ENCODE data around the gene ARMC9. TPM values are rescaled to one million over a fixed set of nuclear protein-coding genes. Genes with fewer than 3 reads are reported as not detected.

Gene ARMC9
- total RNA-seq, 1 experiment from 2014 or later: 14.9 TPM

DNA sequence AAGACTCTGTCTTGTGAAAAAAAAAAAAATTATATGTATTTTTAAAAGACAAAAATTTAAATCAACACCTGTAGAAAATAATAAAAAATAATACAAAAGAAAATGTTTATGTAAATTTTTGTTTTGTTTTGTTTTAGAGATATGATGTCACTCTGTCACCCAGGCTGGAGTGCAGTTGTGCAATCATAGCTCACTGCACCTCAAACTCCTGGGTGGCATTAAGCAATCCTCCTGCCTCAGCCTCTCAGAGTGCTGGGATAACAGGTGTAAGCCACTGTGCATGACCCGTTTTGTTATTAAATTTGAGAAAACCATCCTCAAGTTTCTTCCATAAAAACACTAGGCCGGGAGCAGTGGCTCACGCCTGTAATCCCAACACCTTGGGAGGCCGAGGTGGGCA, 140.9 kb downstream of the ARMC9 start:
- Histone ChIP-seq H3K27me3 (replicated peaks; ENCODE audit: insufficient read depth, low read depth, low read length, poor library complexity) (no peaks in the 10 kb centered on the region), H3K9me3 (ENCODE audit: low read depth, low read length, poor library complexity, severe bottlenecking) (no peaks in the 10 kb centered on the region), H3K4me3 (ENCODE audit: low read depth, low read length, poor library complexity, severe bottlenecking) (no peak overlapping the region), H3K27ac (ENCODE audit: low read depth, low read length, poor library complexity, severe bottlenecking) (no peak overlapping the region), H3K4me1 (ENCODE audit: insufficient read depth, low read length, poor library complexity, severe bottlenecking) (peaks cover 4% of the 10 kb centered on the region), H3K36me3 (ENCODE audit: insufficient read depth, low read length, poor library complexity, severe bottlenecking) (no peaks in the 10 kb centered on the region)
- BruUV-seq (replicated peaks): no TSS peak
- TF ChIP-seq, protein P1, sequence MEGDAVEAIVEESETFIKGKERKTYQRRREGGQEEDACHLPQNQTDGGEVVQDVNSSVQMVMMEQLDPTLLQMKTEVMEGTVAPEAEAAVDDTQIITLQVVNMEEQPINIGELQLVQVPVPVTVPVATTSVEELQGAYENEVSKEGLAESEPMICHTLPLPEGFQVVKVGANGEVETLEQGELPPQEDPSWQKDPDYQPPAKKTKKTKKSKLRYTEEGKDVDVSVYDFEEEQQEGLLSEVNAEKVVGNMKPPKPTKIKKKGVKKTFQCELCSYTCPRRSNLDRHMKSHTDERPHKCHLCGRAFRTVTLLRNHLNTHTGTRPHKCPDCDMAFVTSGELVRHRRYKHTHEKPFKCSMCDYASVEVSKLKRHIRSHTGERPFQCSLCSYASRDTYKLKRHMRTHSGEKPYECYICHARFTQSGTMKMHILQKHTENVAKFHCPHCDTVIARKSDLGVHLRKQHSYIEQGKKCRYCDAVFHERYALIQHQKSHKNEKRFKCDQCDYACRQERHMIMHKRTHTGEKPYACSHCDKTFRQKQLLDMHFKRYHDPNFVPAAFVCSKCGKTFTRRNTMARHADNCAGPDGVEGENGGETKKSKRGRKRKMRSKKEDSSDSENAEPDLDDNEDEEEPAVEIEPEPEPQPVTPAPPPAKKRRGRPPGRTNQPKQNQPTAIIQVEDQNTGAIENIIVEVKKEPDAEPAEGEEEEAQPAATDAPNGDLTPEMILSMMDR (conservative IDR thresholded peaks at IDR 0.05; ENCODE audit: low read depth, low read length): no peak
- no peak for TF ChIP-seq EZH2 (IDR thresholded peaks at IDR 0.05; ENCODE audit: borderline replicate concordance, low read depth, low read length, poor library complexity, severe bottlenecking)
- DNase-seq (ENCODE audit: low spot score): no peak
- intact Hi-C loops (cut with micrococcal nuclease; ENCODE audit: unreplicated experiment): no loop called here
- POLR2A ChIA-PET (ENCODE audit: low non-redundant PET): no interaction called here
- CTCF ChIA-PET: no interaction called here

DNA sequence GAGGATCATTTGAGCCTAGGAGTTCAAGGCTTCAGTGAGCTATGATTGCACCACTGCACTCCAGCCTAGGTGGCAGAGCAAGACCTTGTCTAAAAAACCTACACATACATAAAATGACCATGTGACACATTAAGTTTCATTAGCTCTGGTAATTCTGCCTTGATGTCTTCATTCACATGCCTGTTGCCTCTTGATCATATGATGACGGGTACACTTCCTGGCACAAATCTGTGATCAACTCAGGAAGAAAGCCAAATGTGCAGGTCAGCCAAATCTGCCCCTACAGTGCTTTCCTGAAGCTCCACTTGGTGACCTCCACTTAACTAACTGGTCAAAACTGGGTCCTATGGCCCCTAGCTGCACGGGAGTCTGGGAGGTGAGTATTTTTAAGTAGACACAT, 142.7 kb downstream of the ARMC9 start:
- DNase-seq (ENCODE audit: low spot score): no peak
- no peaks in the 10 kb centered on the region for H3K9me3 ChIP-seq (ENCODE audit: low read depth, low read length, poor library complexity, severe bottlenecking)
- CTCF ChIA-PET: no interaction called here
- H3K4me1 ChIP-seq (ENCODE audit: insufficient read depth, low read length, poor library complexity, severe bottlenecking): peaks cover 4% of the 10 kb centered on the region
- no peak overlapping the region for H3K27ac ChIP-seq (ENCODE audit: low read depth, low read length, poor library complexity, severe bottlenecking)
- no peak overlapping the region for H3K4me3 ChIP-seq (ENCODE audit: low read depth, low read length, poor library complexity, severe bottlenecking)
- POLR2A ChIA-PET (ENCODE audit: low non-redundant PET): no interaction called here
- no TSS peak for BruUV-seq (replicated peaks)
- H3K36me3 ChIP-seq (ENCODE audit: insufficient read depth, low read length, poor library complexity, severe bottlenecking): no peaks in the 10 kb centered on the region
- TF ChIP-seq, protein P1 (conservative IDR thresholded peaks at IDR 0.05; ENCODE audit: low read depth, low read length): no peak
- TF ChIP-seq EZH2 (IDR thresholded peaks at IDR 0.05; ENCODE audit: borderline replicate concordance, low read depth, low read length, poor library complexity, severe bottlenecking): no peak
- no peaks in the 10 kb centered on the region for H3K27me3 ChIP-seq (replicated peaks; ENCODE audit: insufficient read depth, low read depth, low read length, poor library complexity)
- intact Hi-C loops (cut with micrococcal nuclease; ENCODE audit: unreplicated experiment): no loop called here

DNA sequence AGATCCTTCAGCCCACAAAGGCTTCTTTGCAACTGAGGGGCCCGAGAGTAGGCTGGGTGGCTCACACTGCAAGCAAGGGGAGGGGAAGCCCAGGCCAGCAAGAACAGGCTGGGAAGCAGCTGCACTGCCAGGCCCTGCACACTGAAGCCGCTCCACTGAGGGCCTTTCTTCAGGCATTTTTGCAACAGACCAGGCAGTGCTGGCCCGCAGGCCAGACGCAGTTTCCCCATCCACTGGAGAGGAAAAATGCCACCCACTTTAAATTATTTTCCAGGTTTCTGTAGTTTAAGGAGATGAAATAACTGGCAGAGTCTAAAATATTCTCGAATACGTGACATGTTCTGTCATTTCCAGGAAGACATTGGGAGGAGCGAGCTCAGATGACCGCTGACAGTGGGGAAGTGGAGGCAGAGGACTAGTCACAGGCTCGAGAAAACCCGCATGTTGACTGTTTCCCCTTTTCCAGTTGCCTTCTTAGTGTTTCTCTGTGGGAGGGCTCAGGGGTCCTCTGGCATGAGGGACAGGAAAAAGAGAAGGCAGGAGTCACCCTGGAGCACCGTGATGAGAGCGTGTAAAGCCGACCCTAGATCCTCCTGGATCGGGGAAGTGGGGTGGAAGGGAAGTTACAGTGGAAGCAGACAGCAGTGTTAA, 143.8 kb downstream of the ARMC9 start:
- POLR2A ChIA-PET (ENCODE audit: low non-redundant PET): no interaction called here

More for the DNA sequence above, 143.8 kb downstream of the ARMC9 start:
- DNase-seq (ENCODE audit: low spot score): no peak
- Histone ChIP-seq H3K36me3 (ENCODE audit: insufficient read depth, low read length, poor library complexity, severe bottlenecking) (no peaks in the 10 kb centered on the region), H3K4me1 (ENCODE audit: insufficient read depth, low read length, poor library complexity, severe bottlenecking) (no peaks in the 10 kb centered on the region), H3K9me3 (ENCODE audit: low read depth, low read length, poor library complexity, severe bottlenecking) (no peaks in the 10 kb centered on the region), H3K27ac (ENCODE audit: low read depth, low read length, poor library complexity, severe bottlenecking) (no peak overlapping the region), H3K4me3 (ENCODE audit: low read depth, low read length, poor library complexity, severe bottlenecking) (no peak overlapping the region), H3K27me3 (replicated peaks; ENCODE audit: insufficient read depth, low read depth, low read length, poor library complexity) (no peaks in the 10 kb centered on the region)
- TF ChIP-seq, protein P1 (conservative IDR thresholded peaks at IDR 0.05; ENCODE audit: low read depth, low read length): no peak
- TF ChIP-seq EZH2 (IDR thresholded peaks at IDR 0.05; ENCODE audit: borderline replicate concordance, low read depth, low read length, poor library complexity, severe bottlenecking): no peak
- CTCF ChIA-PET: no interaction called here
- BruUV-seq (replicated peaks): no TSS peak
- intact Hi-C loops (cut with micrococcal nuclease; ENCODE audit: unreplicated experiment): no loop called here
